ENCODE data around the gene SAMD7. TPM values are rescaled to one million over a fixed set of nuclear protein-coding genes. Genes with fewer than 3 reads are reported as not detected.

Gene SAMD7
- total RNA-seq, 1 donor from 2014 or later, result not detected

- no peak for DNase-seq (ENCODE audit: low spot score)
- no peaks in the 10 kb centered on the region for H3K27me3 Mint-ChIP-seq (ENCODE audit: unreplicated experiment)
- no peaks in the 10 kb centered on the region for H3K9me3 Mint-ChIP-seq (ENCODE audit: unreplicated experiment)
- TF ChIP-seq CTCF (IDR thresholded peaks at IDR 0.05; ENCODE audit: unreplicated experiment), result no peak
- H3K4me3 Mint-ChIP-seq (ENCODE audit: unreplicated experiment), result no peak overlapping the region
- H3K27ac Mint-ChIP-seq (ENCODE audit: unreplicated experiment), result no peak overlapping the region
- H3K4me1 Mint-ChIP-seq (ENCODE audit: unreplicated experiment), result peaks cover 4% of the 10 kb centered on the region
- no peaks in the 10 kb centered on the region for H3K36me3 Mint-ChIP-seq (ENCODE audit: low read depth, unreplicated experiment)
Measured at GRCh38 chr3:169914321-169914720, 2.9 kb downstream of the SAMD7 start.

GRCh38 chr3:169923189-169923588 is 11.8 kb downstream of the SAMD7 start:
- no peak for DNase-seq (ENCODE audit: low spot score)
- TF ChIP-seq CTCF (IDR thresholded peaks at IDR 0.05; ENCODE audit: unreplicated experiment), result no peak
- Mint-ChIP-seq H3K4me1 (ENCODE audit: unreplicated experiment) (no peaks in the 10 kb centered on the region), H3K9me3 (ENCODE audit: unreplicated experiment) (no peaks in the 10 kb centered on the region), H3K36me3 (ENCODE audit: low read depth, unreplicated experiment) (no peaks in the 10 kb centered on the region), H3K27me3 (ENCODE audit: unreplicated experiment) (no peaks in the 10 kb centered on the region), H3K27ac (ENCODE audit: unreplicated experiment) (no peak overlapping the region), H3K4me3 (ENCODE audit: unreplicated experiment) (no peak overlapping the region)

GRCh38 chr3:169923831-169924230 is 12.5 kb downstream of the SAMD7 start:
- no peaks in the 10 kb centered on the region for H3K9me3 Mint-ChIP-seq (ENCODE audit: unreplicated experiment)
- no peak for DNase-seq (ENCODE audit: low spot score)
- no peak overlapping the region for H3K27ac Mint-ChIP-seq (ENCODE audit: unreplicated experiment)
- TF ChIP-seq CTCF (IDR thresholded peaks at IDR 0.05; ENCODE audit: unreplicated experiment), result no peak
- no peaks in the 10 kb centered on the region for H3K36me3 Mint-ChIP-seq (ENCODE audit: low read depth, unreplicated experiment)
- H3K27me3 Mint-ChIP-seq (ENCODE audit: unreplicated experiment), result no peaks in the 10 kb centered on the region
- no peaks in the 10 kb centered on the region for H3K4me1 Mint-ChIP-seq (ENCODE audit: unreplicated experiment)
- H3K4me3 Mint-ChIP-seq (ENCODE audit: unreplicated experiment), result no peak overlapping the region

GRCh38 chr3:169929830-169930519 is 18.6 kb downstream of the SAMD7 start:
- H3K27me3 Mint-ChIP-seq (ENCODE audit: unreplicated experiment), result peaks cover 2% of the 10 kb centered on the region
- H3K36me3 Mint-ChIP-seq (ENCODE audit: low read depth, unreplicated experiment), result no peaks in the 10 kb centered on the region
- H3K4me3 Mint-ChIP-seq (ENCODE audit: unreplicated experiment), result no peak overlapping the region
- no peaks in the 10 kb centered on the region for H3K4me1 Mint-ChIP-seq (ENCODE audit: unreplicated experiment)
- no peak overlapping the region for H3K27ac Mint-ChIP-seq (ENCODE audit: unreplicated experiment)
- DNase-seq (ENCODE audit: low spot score), result no peak
- H3K9me3 Mint-ChIP-seq (ENCODE audit: unreplicated experiment), result no peaks in the 10 kb centered on the region
- no peak for TF ChIP-seq CTCF (IDR thresholded peaks at IDR 0.05; ENCODE audit: unreplicated experiment)

- H3K27ac Mint-ChIP-seq (ENCODE audit: unreplicated experiment), result no peak overlapping the region
Measured at GRCh38 chr3:169930843-169931242, 19.5 kb downstream of the SAMD7 start.

More at GRCh38 chr3:169930843-169931242, 19.5 kb downstream of the SAMD7 start:
- H3K27me3 Mint-ChIP-seq (ENCODE audit: unreplicated experiment), result peaks cover 2% of the 10 kb centered on the region
- DNase-seq (ENCODE audit: low spot score), result no peak
- no peaks in the 10 kb centered on the region for H3K36me3 Mint-ChIP-seq (ENCODE audit: low read depth, unreplicated experiment)
- no peaks in the 10 kb centered on the region for H3K9me3 Mint-ChIP-seq (ENCODE audit: unreplicated experiment)
- H3K4me3 Mint-ChIP-seq (ENCODE audit: unreplicated experiment), result no peak overlapping the region
- no peak for TF ChIP-seq CTCF (IDR thresholded peaks at IDR 0.05; ENCODE audit: unreplicated experiment)
- no peaks in the 10 kb centered on the region for H3K4me1 Mint-ChIP-seq (ENCODE audit: unreplicated experiment)
